Bronchial epithelial cell (primary cell): Measurements from ENCODE around the gene CACNA1H. TPM values are rescaled to one million over a fixed set of nuclear protein-coding genes. Genes with fewer than 3 reads are reported as not detected.

Source experiments
- DNase-seq: peaks from one replicate; pipeline ENCODE4 v3.0.0-alpha.2; 2010; ENCODE audit warnings: low read depth
- FAIRE-seq: peaks from 2 replicates; lab custom pipeline; 2011; peaks lifted over from hg19 to GRCh38; lab: Jason Lieb, UNC
- H3K27me3 ChIP-seq: 2 replicates; pipeline ENCODE4 v1.5.1; 2011; ENCODE audit warnings: low read length; ENCODE audit not compliant: control insufficient read depth, insufficient read depth
- H3K36me3 ChIP-seq: 2 replicates; pipeline ENCODE4 v1.5.1; 2011; ENCODE audit warnings: low read length; ENCODE audit not compliant: control insufficient read depth, insufficient read depth
- H3K4me3 ChIP-seq: 2 replicates; pipeline ENCODE4 v1.5.1; 2011; ENCODE audit warnings: mild to moderate bottlenecking, low read depth, low read length, control low read depth
- total RNA-seq: library from RNA; depleted of rRNA; stranded (reverse); fragments of >200 nt; gene quantifications from 2 replicates; pipeline ENCODE4 v1.2.1, GENCODE V29; 2014
- TF ChIP-seq, protein P1 (sequence below): IDR thresholded peaks from 2 replicates; pipeline ENCODE4 v1.5.1; 2011; ENCODE audit warnings: mild to moderate bottlenecking, moderate library complexity, low read length, control low read depth, inconsistent platforms; ENCODE audit not compliant: insufficient read depth, severe bottlenecking

CACNA1H gene
- total RNA-seq, 1 donor from 2014 or later: not detected

DNA sequence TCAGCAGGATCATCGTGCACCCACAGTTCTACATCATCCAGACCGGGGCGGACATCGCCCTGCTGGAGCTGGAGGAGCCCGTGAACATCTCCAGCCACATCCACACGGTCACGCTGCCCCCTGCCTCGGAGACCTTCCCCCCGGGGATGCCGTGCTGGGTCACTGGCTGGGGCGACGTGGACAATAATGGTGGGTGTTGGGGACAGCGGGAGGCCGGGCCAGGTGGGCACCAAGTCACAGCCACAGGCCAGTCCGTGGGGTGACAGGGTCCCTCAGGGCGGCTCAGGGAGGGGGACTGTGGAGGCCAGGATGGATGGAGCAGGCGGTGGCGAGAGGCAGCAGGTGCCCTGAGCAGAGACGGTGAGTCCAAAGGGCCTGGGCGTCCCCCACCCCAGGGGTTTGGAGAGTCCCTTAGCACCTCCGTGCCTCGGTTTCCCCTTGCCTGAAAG lies 104.0 kb downstream of the CACNA1H start:
- Histone ChIP-seq H3K36me3 (no peaks in the 10 kb centered on the region), H3K27me3 (peaks cover 6% of the 10 kb centered on the region), H3K4me3 (no peak overlapping the region)
- TF ChIP-seq, protein P1, sequence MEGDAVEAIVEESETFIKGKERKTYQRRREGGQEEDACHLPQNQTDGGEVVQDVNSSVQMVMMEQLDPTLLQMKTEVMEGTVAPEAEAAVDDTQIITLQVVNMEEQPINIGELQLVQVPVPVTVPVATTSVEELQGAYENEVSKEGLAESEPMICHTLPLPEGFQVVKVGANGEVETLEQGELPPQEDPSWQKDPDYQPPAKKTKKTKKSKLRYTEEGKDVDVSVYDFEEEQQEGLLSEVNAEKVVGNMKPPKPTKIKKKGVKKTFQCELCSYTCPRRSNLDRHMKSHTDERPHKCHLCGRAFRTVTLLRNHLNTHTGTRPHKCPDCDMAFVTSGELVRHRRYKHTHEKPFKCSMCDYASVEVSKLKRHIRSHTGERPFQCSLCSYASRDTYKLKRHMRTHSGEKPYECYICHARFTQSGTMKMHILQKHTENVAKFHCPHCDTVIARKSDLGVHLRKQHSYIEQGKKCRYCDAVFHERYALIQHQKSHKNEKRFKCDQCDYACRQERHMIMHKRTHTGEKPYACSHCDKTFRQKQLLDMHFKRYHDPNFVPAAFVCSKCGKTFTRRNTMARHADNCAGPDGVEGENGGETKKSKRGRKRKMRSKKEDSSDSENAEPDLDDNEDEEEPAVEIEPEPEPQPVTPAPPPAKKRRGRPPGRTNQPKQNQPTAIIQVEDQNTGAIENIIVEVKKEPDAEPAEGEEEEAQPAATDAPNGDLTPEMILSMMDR: no peak
- DNase-seq (no peak), FAIRE-seq (no peak)

DNA sequence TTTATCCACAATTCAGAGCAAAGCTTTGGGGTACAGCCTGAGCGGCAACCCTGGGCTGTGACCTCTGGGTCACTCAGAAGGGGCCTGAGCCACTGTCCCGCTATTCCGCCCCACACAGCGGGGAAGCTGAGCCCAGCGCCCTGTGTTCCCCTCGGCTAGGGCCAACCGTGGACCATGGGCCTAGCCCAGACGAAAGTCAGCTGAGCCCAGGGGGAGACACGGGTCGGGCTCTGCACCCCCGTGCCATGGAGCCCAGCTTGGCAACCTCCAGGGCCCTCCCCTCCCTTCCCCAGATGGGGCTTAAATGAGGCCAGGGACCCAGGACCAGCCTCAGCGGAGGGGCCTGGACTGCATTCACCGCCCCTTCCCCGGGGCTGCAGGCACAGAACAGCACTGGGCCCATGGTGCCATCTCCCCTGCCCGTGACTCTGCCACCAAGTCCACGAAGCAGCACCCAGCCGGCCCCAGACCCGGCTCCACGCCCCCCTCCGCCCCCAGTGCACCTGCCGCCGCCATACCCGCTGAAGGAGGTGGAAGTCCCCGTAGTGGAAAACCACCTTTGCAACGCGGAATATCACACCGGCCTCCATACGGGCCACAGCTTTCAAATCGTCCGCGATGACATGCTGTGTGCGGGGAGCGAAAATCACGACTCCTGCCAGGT lies 104.8 kb downstream of the CACNA1H start:
- H3K27me3 ChIP-seq: peaks cover 6% of the 10 kb centered on the region
- H3K36me3 ChIP-seq: no peaks in the 10 kb centered on the region
- DNase-seq (no peak), FAIRE-seq (no peak)
- TF ChIP-seq, protein P1: no peak
- no peak overlapping the region for H3K4me3 ChIP-seq

GRCh38 chr16:1258225-1258600 lies 105.3 kb downstream of the CACNA1H start:
- no peak for FAIRE-seq
- no peak overlapping the region for H3K4me3 ChIP-seq
- peaks cover 6% of the 10 kb centered on the region for H3K27me3 ChIP-seq
- no peaks in the 10 kb centered on the region for H3K36me3 ChIP-seq
- DNase-seq: no peak
- TF ChIP-seq, protein P1: no peak

DNA sequence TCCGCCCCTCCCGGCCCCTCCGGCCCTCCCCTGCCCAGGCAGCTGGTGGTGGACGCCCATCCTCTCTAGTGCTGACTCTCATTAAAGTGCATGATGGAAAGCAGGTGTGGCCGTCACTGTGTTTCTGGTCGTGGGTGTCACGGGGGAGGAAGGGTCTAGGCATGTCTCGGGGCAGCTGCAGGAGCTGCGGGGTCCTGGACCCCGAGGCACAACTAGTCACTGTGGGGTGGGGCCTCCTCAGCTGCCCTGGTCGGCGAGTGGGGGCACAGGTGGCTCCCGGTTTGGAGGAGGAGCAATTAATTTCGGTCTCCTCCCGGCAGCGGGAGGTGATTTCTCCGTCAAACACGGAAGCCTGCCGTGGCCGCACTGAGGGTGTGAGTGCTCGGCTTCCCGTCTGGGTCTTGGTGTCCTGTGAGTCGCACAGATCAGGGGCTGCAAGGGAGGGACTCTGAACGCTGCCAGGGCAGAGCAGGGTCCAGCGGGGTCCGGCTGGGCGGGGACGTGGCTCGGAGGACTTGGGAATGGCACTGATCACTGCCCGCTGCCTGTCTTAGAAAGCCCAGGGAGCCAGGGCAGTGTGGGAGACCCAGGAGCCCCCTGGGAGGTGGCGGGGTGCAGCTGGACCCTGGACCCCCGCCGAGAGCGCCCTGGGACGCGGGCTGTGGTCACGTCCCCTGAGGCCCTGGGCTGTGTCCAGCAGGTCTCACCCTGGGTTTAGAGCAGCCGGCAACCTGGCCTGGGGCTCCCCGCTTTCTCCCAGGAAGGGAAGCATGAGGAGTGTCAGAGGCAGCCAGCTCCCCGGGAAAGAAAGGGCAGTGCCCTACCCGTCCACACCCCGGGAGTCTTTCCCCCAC lies 106.2 kb downstream of the CACNA1H start:
- peaks cover 6% of the 10 kb centered on the region for H3K27me3 ChIP-seq
- no peaks in the 10 kb centered on the region for H3K36me3 ChIP-seq
- no peak overlapping the region for H3K4me3 ChIP-seq
- TF ChIP-seq, protein P1: no peak
- no peak for FAIRE-seq
- DNase-seq: no peak

DNA sequence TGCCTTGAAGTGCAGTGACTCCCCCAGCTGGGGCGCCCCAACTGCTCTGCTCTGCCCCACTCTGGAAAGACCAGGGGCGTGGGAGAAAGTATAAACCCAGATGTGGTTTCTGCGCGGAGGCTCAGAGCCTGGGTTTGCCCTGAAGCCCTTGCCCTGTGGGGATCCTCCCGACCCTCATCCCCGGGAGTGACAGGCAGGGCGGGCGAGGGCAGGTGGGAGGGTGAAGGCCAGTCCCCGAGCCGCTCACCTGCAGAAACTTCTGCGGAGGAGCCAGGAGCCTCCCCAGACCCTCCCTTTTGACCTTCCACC lies 106.8 kb downstream of the CACNA1H start:
- DNase-seq (no peak), FAIRE-seq (no peak)
- TF ChIP-seq, protein P1: no peak
- Histone ChIP-seq H3K4me3 (no peak overlapping the region), H3K36me3 (no peaks in the 10 kb centered on the region), H3K27me3 (peaks cover 6% of the 10 kb centered on the region)
